ENCODE data around the gene NTMT1.

Gene NTMT1

GRCh38 chr9:129582855-129583254 lies 43.1 kb upstream of the NTMT1 start:
- DNase-seq (ENCODE audit: low read depth) = no peak
- H3K4me3 ChIP-seq (ENCODE audit: low read depth, low read length) = no peak overlapping the region
- no peak for TF ChIP-seq MYC (IDR thresholded peaks at IDR 0.05; ENCODE audit: low read depth, low read length)

DNA sequence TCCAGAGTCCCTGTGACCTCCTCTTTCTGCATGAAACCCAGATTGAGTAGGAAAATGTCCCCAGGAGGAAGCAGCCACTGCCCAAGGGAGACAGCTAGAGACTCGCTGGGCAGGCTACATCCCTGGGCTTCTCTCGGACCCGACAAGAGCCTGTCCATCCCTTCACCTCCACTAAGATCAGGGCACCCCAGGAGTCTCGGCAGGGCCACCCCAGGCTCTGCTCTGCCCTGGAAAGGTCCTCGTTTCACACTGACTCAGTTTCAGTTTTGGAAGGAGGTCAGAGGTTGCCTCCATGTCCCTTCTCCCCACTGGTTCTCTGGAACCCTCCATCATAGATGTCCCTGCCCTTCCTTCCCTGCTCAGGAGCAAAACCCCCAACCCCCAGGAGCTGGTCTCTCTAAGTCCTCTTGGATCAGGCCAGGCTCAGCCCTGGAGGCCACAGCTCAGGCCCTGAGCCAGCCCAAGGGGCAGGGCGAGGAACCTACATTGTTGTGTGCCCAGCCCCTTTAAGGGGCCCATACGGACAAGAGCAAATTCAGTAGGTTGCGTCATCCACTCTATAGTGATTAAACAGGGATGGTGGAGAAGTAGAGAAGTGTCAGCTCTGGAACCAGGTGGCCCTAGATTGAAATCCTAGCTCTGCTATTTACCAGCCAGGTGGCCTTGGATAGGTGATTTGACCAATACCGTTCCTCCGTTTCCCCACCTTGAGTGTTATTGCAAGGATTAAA lies 42.5 kb upstream of the NTMT1 start:
- DNase-seq (ENCODE audit: low read depth) = peak; percentile 82
- TF ChIP-seq MAX (IDR thresholded peaks at IDR 0.05; ENCODE audit: low read depth, low read length) (no peak), MYC (IDR thresholded peaks at IDR 0.05; ENCODE audit: low read depth, low read length) (no peak), POLR2A (IDR thresholded peaks at IDR 0.05; ENCODE audit: extremely low read depth, insufficient read length) (no peak)
- TF ChIP-seq, protein P1, sequence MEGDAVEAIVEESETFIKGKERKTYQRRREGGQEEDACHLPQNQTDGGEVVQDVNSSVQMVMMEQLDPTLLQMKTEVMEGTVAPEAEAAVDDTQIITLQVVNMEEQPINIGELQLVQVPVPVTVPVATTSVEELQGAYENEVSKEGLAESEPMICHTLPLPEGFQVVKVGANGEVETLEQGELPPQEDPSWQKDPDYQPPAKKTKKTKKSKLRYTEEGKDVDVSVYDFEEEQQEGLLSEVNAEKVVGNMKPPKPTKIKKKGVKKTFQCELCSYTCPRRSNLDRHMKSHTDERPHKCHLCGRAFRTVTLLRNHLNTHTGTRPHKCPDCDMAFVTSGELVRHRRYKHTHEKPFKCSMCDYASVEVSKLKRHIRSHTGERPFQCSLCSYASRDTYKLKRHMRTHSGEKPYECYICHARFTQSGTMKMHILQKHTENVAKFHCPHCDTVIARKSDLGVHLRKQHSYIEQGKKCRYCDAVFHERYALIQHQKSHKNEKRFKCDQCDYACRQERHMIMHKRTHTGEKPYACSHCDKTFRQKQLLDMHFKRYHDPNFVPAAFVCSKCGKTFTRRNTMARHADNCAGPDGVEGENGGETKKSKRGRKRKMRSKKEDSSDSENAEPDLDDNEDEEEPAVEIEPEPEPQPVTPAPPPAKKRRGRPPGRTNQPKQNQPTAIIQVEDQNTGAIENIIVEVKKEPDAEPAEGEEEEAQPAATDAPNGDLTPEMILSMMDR (IDR thresholded peaks at IDR 0.05; ENCODE audit: low read depth, low read length) = no peak

DNA sequence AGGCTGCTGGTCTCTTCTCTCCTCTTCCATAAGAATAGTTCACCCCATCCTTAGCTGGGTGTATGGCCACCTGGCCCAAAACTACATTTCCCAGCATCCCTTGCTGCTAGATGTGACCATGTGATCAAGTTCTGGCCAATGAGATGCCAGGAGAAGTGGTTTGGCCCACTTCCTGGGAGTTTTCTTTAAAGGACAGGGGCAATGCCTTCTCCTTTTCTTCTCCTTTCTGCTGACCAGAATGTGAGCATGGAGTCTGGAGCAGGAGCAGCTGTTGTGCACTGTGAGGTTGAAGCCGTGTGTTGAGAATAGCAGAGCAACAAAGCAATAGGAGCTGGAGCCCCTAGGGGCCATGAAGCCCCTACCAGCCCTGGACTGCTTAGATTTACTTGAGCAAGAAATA lies 41.8 kb upstream of the NTMT1 start:
- no peak overlapping the region for H3K4me3 ChIP-seq (ENCODE audit: low read depth, low read length)
- DNase-seq (ENCODE audit: low read depth) = peak; percentile 87
- TF ChIP-seq MAX (IDR thresholded peaks at IDR 0.05; ENCODE audit: low read depth, low read length) (peak; percentile 96), MYC (IDR thresholded peaks at IDR 0.05; ENCODE audit: low read depth, low read length) (peak; percentile 64), POLR2A (IDR thresholded peaks at IDR 0.05; ENCODE audit: extremely low read depth, insufficient read length) (peak; percentile 41)
- TF ChIP-seq, protein P1 (IDR thresholded peaks at IDR 0.05; ENCODE audit: low read depth, low read length) = no peak

More for the DNA sequence above, 42.5 kb upstream of the NTMT1 start:
- H3K4me3 ChIP-seq (ENCODE audit: low read depth, low read length) = no peak overlapping the region

- no peak overlapping the region for H3K4me3 ChIP-seq (ENCODE audit: low read depth, low read length)
- TF ChIP-seq, protein P1 (IDR thresholded peaks at IDR 0.05; ENCODE audit: low read depth, low read length) = no peak
- TF ChIP-seq MAX (IDR thresholded peaks at IDR 0.05; ENCODE audit: low read depth, low read length) (no peak), POLR2A (IDR thresholded peaks at IDR 0.05; ENCODE audit: extremely low read depth, insufficient read length) (no peak), MYC (IDR thresholded peaks at IDR 0.05; ENCODE audit: low read depth, low read length) (no peak)
- no peak for DNase-seq (ENCODE audit: low read depth)
Observed at GRCh38 chr9:129585352-129585751, 40.6 kb upstream of the NTMT1 start.

DNA sequence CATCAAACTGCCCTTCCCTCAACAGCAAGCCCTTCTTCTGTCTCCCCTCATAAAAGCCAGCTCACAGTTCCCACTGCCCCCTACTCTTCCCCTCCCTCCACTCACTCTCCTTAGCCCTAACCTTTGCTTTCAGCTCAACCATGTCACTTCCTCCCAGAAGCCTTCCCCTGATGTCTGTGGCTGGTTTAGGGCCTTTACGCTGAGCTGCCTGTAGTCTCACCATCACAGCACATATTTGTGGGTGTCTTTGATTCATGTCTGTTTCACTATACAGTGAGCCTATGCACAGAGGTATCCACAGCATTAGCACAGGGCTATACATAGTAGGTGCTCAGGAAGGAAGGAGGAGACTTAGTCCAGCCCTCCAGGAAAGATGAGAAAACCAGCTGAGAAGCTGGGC lies 39.7 kb upstream of the NTMT1 start:
- DNase-seq (ENCODE audit: low read depth) = no peak
- TF ChIP-seq MAX (IDR thresholded peaks at IDR 0.05; ENCODE audit: low read depth, low read length) (no peak), MYC (IDR thresholded peaks at IDR 0.05; ENCODE audit: low read depth, low read length) (no peak), POLR2A (IDR thresholded peaks at IDR 0.05; ENCODE audit: extremely low read depth, insufficient read length) (no peak)
- TF ChIP-seq, protein P1 (IDR thresholded peaks at IDR 0.05; ENCODE audit: low read depth, low read length) = no peak
- H3K4me3 ChIP-seq (ENCODE audit: low read depth, low read length) = no peak overlapping the region

DNA sequence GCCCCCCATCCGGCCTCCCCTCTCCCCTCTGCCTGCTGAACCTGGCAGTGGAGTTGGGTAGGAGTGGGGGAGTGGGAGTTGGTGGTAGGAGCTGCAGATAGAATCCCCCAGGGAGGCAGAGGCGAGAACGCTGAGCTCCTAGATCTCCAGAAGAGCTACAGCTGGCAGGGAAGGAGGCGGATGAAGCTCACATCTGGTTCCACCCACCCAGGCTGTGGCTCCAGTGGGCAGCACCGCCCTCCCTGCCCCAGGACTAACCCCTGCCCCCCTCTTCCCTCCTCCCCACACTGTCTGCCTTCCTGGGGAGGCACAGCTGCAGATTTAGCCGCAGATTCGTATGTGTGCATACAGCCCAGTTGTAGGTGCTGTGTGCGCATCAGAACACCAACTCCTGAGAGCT lies 39.3 kb upstream of the NTMT1 start:
- TF ChIP-seq MYC (IDR thresholded peaks at IDR 0.05; ENCODE audit: low read depth, low read length) (no peak), MAX (IDR thresholded peaks at IDR 0.05; ENCODE audit: low read depth, low read length) (no peak), POLR2A (IDR thresholded peaks at IDR 0.05; ENCODE audit: extremely low read depth, insufficient read length) (no peak)
- TF ChIP-seq, protein P1 (IDR thresholded peaks at IDR 0.05; ENCODE audit: low read depth, low read length) = no peak
- peak; percentile 69 for DNase-seq (ENCODE audit: low read depth)
- no peak overlapping the region for H3K4me3 ChIP-seq (ENCODE audit: low read depth, low read length)
